ENCODE measurements around the gene NUP107. TPM values are rescaled to one million over a fixed set of nuclear protein-coding genes. Genes with fewer than 3 reads are reported as not detected.

NUP107 gene
- total and polyA plus RNA-seq, 7 experiments from 2014 or later, result 25.5 to 80.9 (median 51.4) TPM

DNA sequence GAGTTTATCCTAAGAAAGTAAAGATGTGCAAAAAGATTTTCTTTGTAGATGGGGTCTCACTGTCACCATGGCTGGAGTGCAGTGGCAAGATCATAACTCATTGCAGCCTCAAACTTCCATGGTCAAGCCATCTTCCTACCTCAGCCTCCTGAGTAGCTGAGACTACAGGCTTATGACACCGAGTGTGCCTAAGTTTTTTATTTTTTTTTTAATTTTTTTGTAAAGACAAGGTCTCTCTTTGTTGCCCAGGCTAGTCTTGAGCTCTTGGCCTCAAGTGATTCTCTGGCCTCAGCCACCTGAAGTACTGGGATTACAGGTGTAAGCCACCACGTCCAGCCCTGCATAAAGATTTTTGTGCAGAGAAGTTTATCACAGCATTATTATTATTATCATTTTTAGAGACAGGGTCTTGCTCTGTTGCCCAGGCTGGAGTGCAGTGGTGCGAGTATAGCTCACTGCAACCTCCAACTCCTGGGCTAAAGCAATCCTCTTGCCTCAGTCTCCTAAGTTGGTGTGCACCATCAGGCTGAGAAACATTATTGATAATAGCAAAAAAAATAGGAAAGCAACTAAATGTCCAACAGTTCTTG, 101.9 kb downstream of the NUP107 start:
- ChIA-PET POLR2A (no interaction called here), CTCF (no interaction called here)
- Histone ChIP-seq H3K36me3 (ENCODE audit: control insufficient read depth in 2 of 3, insufficient read depth in 3 of 3, low read length in 3 of 3) (no peaks in the 10 kb centered on the region), H3K4me1 (ENCODE audit: control insufficient read depth in 2 of 2, insufficient read depth in 2 of 2, low read length in 2 of 2) (no peaks in the 10 kb centered on the region), H3K4me3 (ENCODE audit: low read length) (no peak overlapping the region), H3K9me3 (ENCODE audit: control insufficient read depth in 2 of 3, low read length in 3 of 3) (no peaks in the 10 kb centered on the region), H3K27ac (ENCODE audit: low read depth, low read length) (no peak overlapping the region), H3K27me3 (ENCODE audit: control insufficient read depth in 2 of 2, insufficient read depth in 2 of 2, low read length in 2 of 2) (no peaks in the 10 kb centered on the region)
- ATAC-seq (no peak), DNase-seq (no peak)
- intact Hi-C loops (cut with micrococcal nuclease), result no loop called here
- peak overlapping the region in 1 of 9 donors; percentile 46 for H3K27ac Mint-ChIP-seq
- H3K4me3 Mint-ChIP-seq, result no peak overlapping the region
- no peaks in the 10 kb centered on the region for H3K9me3 Mint-ChIP-seq
- no peaks in the 10 kb centered on the region for H3K36me3 Mint-ChIP-seq
- peaks cover 0 to 7% (median 0%) of the 10 kb centered on the region in 7 donors for H3K4me1 Mint-ChIP-seq
- H3K27me3 Mint-ChIP-seq, result no peaks in the 10 kb centered on the region

DNA sequence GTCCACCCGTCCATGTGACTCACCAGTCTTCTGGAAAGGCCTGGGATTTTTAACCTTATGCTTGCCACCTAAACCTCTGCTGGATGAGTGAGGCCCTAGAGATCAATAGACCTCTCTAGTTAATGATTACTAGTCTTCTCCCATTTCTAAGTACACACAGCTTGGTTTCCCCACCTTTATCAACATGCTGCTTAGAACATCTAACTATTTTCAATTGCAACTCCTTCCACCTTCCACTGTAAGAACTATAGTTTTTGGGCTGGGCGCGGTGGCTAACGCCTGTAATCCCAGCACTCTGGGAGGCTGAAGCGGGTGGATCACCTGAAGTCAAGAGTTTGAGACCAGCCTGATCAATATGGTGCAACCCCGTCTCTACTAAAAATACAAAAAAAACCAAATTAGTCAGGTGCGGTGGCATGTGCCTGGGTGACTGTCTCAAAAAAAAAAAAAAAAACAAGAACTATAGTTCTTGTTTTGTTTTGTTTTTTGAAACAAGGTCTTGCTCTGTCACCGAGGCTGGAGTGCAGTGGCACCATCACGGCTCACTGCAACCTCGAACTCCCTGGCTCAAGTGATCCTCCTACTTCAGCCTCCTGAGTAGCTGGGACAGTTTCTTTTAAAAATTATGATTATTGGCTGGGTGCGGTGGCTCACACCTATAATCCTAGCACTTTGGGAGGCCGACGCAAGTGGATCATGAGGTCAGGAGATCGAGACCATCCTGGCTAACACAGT, 102.5 kb downstream of the NUP107 start:
- DNase-seq (no peak), ATAC-seq (no peak)
- CTCF ChIA-PET, result interaction anchor here (0.7 kb wide), 1 partner anchor 373 kb away, joined by 3 read pairs; no protein-coding TSS in a partner anchor
- POLR2A ChIA-PET, result no interaction called here
- intact Hi-C loops (cut with micrococcal nuclease), result no loop called here
- Mint-ChIP-seq H3K36me3 (no peaks in the 10 kb centered on the region), H3K9me3 (no peaks in the 10 kb centered on the region), H3K27ac (peak overlapping the region in 2 of 9 donors; percentile 46 to 49), H3K4me1 (peaks cover 0 to 7% (median 0%) of the 10 kb centered on the region in 7 donors), H3K27me3 (no peaks in the 10 kb centered on the region), H3K4me3 (no peak overlapping the region)
- Histone ChIP-seq H3K36me3 (ENCODE audit: control insufficient read depth in 2 of 3, insufficient read depth in 3 of 3, low read length in 3 of 3) (no peaks in the 10 kb centered on the region), H3K4me3 (ENCODE audit: low read length) (no peak overlapping the region), H3K9me3 (ENCODE audit: control insufficient read depth in 2 of 3, low read length in 3 of 3) (no peaks in the 10 kb centered on the region), H3K4me1 (ENCODE audit: control insufficient read depth in 2 of 2, insufficient read depth in 2 of 2, low read length in 2 of 2) (no peaks in the 10 kb centered on the region), H3K27ac (ENCODE audit: low read depth, low read length) (no peak overlapping the region), H3K27me3 (ENCODE audit: control insufficient read depth in 2 of 2, insufficient read depth in 2 of 2, low read length in 2 of 2) (no peaks in the 10 kb centered on the region)

DNA sequence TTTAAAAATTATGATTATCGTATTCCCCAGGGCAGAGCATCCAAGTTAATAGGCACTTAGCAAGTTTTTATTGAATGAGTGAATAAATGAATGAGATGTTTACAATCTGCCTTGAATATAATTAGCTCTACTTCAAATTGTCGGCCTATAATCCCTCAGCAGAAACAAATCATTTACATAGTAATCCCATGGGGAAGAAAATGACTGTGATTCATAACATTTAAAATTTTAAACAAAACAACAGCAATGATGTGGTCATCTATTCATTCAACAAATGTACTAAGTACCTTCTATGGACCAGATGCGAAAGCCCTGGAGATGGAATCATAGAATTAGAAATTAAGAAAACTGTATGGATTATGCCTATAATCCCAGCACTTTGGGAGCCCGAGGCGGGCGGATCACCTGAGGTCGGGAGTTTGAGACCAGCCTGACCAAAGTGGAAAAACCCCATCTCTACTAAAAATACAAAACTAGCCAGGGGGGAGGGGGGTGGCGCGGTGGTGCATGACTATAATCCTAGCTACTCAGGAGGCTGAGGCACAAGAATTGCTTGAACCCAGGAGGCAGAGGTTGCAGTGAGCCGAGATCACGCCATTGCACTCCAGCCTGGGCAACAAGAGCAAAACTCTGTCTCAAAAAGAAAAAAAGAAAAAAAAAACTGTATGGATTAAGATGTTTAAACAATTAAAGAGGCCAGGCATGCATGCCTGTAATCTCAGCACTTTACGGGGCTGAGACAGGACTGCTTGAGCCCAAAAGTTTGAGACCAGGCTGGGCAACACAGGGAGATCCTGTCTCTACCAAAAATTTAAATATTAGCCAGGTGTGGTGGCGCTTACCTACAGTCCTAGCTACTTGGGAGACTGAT, 103.5 kb downstream of the NUP107 start:
- no peaks in the 10 kb centered on the region for H3K36me3 ChIP-seq (ENCODE audit: control insufficient read depth in 2 of 3, insufficient read depth in 3 of 3, low read length in 3 of 3)
- H3K27ac ChIP-seq (ENCODE audit: low read depth, low read length), result no peak overlapping the region
- ChIA-PET CTCF (interaction anchor here (0.7 kb wide), 1 partner anchor 374 kb away, joined by 3 read pairs; no protein-coding TSS in a partner anchor), POLR2A (no interaction called here)
- no peak overlapping the region for H3K4me3 ChIP-seq (ENCODE audit: low read length)
- Mint-ChIP-seq H3K36me3 (no peaks in the 10 kb centered on the region), H3K4me1 (peaks cover 0 to 7% (median 0%) of the 10 kb centered on the region in 7 donors), H3K4me3 (no peak overlapping the region), H3K27me3 (no peaks in the 10 kb centered on the region), H3K9me3 (no peaks in the 10 kb centered on the region), H3K27ac (no peak overlapping the region)
- H3K4me1 ChIP-seq (ENCODE audit: control insufficient read depth in 2 of 2, insufficient read depth in 2 of 2, low read length in 2 of 2), result no peaks in the 10 kb centered on the region
- H3K27me3 ChIP-seq (ENCODE audit: control insufficient read depth in 2 of 2, insufficient read depth in 2 of 2, low read length in 2 of 2), result no peaks in the 10 kb centered on the region
- intact Hi-C loops (cut with micrococcal nuclease), result loop anchor here in 1 of 2 donors (5.0 kb wide), 1 partner anchor 43 kb away; the partner anchor contains the start of gene SLC35E3
- DNase-seq (no peak), ATAC-seq (no peak)
- no peaks in the 10 kb centered on the region for H3K9me3 ChIP-seq (ENCODE audit: control insufficient read depth in 2 of 3, low read length in 3 of 3)

DNA sequence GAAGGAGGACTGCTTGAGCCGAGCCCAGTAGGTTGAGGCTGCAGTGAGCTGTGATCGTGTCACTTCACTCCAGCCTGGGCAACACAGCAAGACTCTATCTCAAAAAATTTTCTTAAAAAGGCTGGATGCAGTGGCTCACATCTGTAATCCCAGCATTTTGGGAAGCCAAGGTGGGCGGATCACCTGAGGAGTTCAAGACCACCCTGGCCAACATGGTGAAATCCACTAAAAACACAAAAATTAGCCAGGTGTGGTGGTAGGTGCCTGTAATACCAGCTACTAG, 104.1 kb downstream of the NUP107 start:
- intact Hi-C loops (cut with micrococcal nuclease), result loop anchor here in 1 of 2 donors (5.0 kb wide), 1 partner anchor 44 kb away; the partner anchor contains the start of gene SLC35E3
- ATAC-seq, result no peak
- Mint-ChIP-seq H3K27ac (no peak overlapping the region), H3K4me1 (peaks cover 0 to 7% (median 0%) of the 10 kb centered on the region in 7 donors), H3K4me3 (no peak overlapping the region), H3K36me3 (no peaks in the 10 kb centered on the region), H3K27me3 (no peaks in the 10 kb centered on the region), H3K9me3 (no peaks in the 10 kb centered on the region)
- H3K27me3 ChIP-seq (ENCODE audit: control insufficient read depth in 2 of 2, insufficient read depth in 2 of 2, low read length in 2 of 2), result no peaks in the 10 kb centered on the region
- H3K36me3 ChIP-seq (ENCODE audit: control insufficient read depth in 2 of 3, insufficient read depth in 3 of 3, low read length in 3 of 3), result no peaks in the 10 kb centered on the region
- H3K27ac ChIP-seq (ENCODE audit: low read depth, low read length), result no peak overlapping the region
- ChIA-PET CTCF (no interaction called here), POLR2A (no interaction called here)
- no peaks in the 10 kb centered on the region for H3K4me1 ChIP-seq (ENCODE audit: control insufficient read depth in 2 of 2, insufficient read depth in 2 of 2, low read length in 2 of 2)
- no peaks in the 10 kb centered on the region for H3K9me3 ChIP-seq (ENCODE audit: control insufficient read depth in 2 of 3, low read length in 3 of 3)
- no peak overlapping the region for H3K4me3 ChIP-seq (ENCODE audit: low read length)
- no peak for DNase-seq

DNA sequence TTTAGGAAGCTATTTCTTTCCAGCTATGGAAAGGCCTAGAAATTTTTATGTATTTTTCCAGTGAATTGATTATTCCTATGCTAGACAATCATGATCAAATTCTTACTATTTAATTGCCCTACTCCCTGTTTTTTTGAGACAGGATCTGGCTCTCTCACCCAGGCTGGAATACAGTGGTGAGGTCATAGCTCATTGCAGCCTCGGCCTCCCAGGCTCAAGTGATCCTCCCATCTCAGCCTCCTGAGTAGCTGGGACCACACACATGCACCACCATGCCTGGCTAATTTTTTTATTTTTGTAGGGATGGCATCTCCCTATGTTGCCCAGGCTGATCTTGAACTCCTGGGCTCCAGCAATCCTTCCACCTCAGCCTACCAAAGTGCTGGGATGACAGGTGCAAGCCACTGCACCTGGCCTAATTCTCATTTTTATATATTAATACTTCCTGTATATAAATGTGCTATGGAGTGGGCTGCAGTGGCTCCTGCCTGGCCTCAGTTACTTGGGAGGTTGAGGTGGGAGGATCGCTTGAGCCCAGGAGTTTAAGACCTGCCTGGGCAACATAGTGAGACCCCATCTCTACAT, 105.2 kb downstream of the NUP107 start:
- no peak overlapping the region for H3K27ac Mint-ChIP-seq
- H3K4me1 ChIP-seq (ENCODE audit: control insufficient read depth in 2 of 2, insufficient read depth in 2 of 2, low read length in 2 of 2), result no peaks in the 10 kb centered on the region
- no peaks in the 10 kb centered on the region for H3K36me3 ChIP-seq (ENCODE audit: control insufficient read depth in 2 of 3, insufficient read depth in 3 of 3, low read length in 3 of 3)
- ChIA-PET CTCF (no interaction called here), POLR2A (no interaction called here)
- H3K4me3 ChIP-seq (ENCODE audit: low read length), result no peak overlapping the region
- no peaks in the 10 kb centered on the region for H3K27me3 ChIP-seq (ENCODE audit: control insufficient read depth in 2 of 2, insufficient read depth in 2 of 2, low read length in 2 of 2)
- DNase-seq (no peak), ATAC-seq (no peak)
- H3K4me3 Mint-ChIP-seq, result no peak overlapping the region
- H3K36me3 Mint-ChIP-seq, result no peaks in the 10 kb centered on the region
- no peaks in the 10 kb centered on the region for H3K9me3 ChIP-seq (ENCODE audit: control insufficient read depth in 2 of 3, low read length in 3 of 3)
- no peaks in the 10 kb centered on the region for H3K9me3 Mint-ChIP-seq
- intact Hi-C loops (cut with micrococcal nuclease), result loop anchor here in 1 of 2 donors (5.0 kb wide), 1 partner anchor 45 kb away; the partner anchor contains the start of gene SLC35E3
- H3K27ac ChIP-seq (ENCODE audit: low read depth, low read length), result no peak overlapping the region
- H3K27me3 Mint-ChIP-seq, result no peaks in the 10 kb centered on the region
- H3K4me1 Mint-ChIP-seq, result peaks cover 0 to 7% (median 0%) of the 10 kb centered on the region in 7 donors

DNA sequence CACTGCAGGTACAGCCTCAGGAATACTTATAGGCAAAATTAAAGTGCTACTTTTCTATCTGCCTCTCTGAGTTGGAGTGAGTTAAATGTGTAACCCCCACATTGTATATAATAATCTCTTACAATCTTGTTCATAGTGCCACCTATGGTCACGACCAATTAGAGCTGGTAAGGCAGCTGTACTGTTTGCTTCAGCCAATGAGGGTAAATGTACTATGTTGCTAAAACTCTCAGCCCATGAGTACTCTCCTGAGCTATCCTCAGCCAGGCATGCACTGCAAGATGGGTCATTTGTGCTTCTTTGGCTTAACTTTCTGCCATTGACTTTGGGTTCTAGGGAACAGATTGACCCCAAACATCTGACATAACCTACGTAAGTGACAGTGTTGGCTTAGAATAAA, 106.2 kb downstream of the NUP107 start:
- Histone ChIP-seq H3K27me3 (ENCODE audit: control insufficient read depth in 2 of 2, insufficient read depth in 2 of 2, low read length in 2 of 2) (no peaks in the 10 kb centered on the region), H3K36me3 (ENCODE audit: control insufficient read depth in 2 of 3, insufficient read depth in 3 of 3, low read length in 3 of 3) (no peaks in the 10 kb centered on the region), H3K4me3 (ENCODE audit: low read length) (no peak overlapping the region), H3K27ac (ENCODE audit: low read depth, low read length) (no peak overlapping the region), H3K4me1 (ENCODE audit: control insufficient read depth in 2 of 2, insufficient read depth in 2 of 2, low read length in 2 of 2) (no peaks in the 10 kb centered on the region), H3K9me3 (ENCODE audit: control insufficient read depth in 2 of 3, low read length in 3 of 3) (no peaks in the 10 kb centered on the region)
- Mint-ChIP-seq H3K36me3 (no peaks in the 10 kb centered on the region), H3K4me3 (no peak overlapping the region), H3K27ac (no peak overlapping the region), H3K27me3 (no peaks in the 10 kb centered on the region), H3K4me1 (peaks cover 0 to 4% (median 0%) of the 10 kb centered on the region in 7 donors), H3K9me3 (no peaks in the 10 kb centered on the region)
- peak; percentile 93 for ATAC-seq
- DNase-seq, result peak in 6 of 9 donors; percentile 33 to 54 (median 41)
- intact Hi-C loops (cut with micrococcal nuclease), result loop anchor here in 1 of 2 donors (5.0 kb wide), 1 partner anchor 46 kb away; the partner anchor contains the start of gene SLC35E3
- CTCF ChIA-PET, result no interaction called here
- POLR2A ChIA-PET, result interaction anchor here (0.7 kb wide), 1 partner anchor 15 kb away, joined by 3 read pairs; the partner anchor contains the start of gene MDM2
